SK-MEL-5 (cell line): Measurements from ENCODE around the gene OR2B2. TPM values are rescaled to one million over a fixed set of nuclear protein-coding genes. Genes with fewer than 3 reads are reported as not detected.

Experiments used
- DNase-seq: peaks from one replicate; pipeline ENCODE4 v3.0.0-alpha.2; 2016; ENCODE audit warnings: low read depth, low spot score
- in situ Hi-C: cut with HindIII; loops from 2 replicates; pipeline ENCODE4 v1.10.0; 2016; ENCODE audit warnings: low sequenced_read_pairs, high pct_unique_total_duplicates, low pct_unique_long_range_greater_than_20kb
- total RNA-seq: library from RNA; depleted of rRNA; stranded (reverse); fragments of >200 nt; shearing (Covaris generic); gene quantifications from 2 replicates; pipeline ENCODE4 v1.2.3, GENCODE V29; 2014

Gene OR2B2
- total RNA-seq, 1 experiment from 2014 or later: not detected

GRCh38 chr6:27873021-27873940 is 38.9 kb downstream of the OR2B2 start:
- no peak for DNase-seq
- in situ Hi-C loops: no loop called here

- no peak for DNase-seq
- in situ Hi-C loops: no loop called here
Measured at GRCh38 chr6:27872642-27873020, 39.6 kb downstream of the OR2B2 start.

DNA sequence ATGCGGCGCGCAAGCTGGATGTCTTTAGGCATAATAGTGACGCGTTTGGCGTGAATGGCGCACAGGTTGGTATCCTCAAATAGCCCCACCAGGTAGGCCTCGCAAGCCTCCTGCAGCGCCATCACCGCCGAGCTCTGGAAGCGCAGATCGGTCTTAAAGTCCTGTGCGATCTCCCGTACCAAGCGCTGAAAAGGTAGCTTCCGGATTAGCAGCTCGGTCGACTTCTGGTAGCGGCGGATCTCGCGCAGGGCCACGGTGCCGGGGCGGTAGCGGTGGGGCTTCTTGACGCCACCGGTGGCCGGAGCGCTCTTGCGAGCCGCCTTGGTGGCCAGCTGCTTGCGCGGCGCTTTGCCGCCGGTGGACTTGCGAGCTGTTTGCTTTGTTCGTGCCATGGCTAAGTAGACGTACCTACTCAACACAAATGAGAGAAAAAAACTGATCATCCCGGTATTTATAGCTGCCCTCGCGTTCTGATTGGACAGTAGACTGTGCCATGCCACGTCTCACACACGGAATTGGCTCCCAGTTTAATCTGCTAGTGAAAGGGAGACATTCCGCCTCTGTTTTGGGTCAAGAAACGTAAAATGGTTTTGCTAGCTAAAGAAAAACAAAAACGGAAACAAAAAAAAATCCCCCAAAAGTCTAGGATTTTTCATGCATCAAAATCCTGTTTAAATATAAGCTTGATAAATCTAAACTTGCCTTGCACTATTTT is 40.1 kb downstream of the OR2B2 start:
- in situ Hi-C loops: no loop called here
- DNase-seq: no peak

DNA sequence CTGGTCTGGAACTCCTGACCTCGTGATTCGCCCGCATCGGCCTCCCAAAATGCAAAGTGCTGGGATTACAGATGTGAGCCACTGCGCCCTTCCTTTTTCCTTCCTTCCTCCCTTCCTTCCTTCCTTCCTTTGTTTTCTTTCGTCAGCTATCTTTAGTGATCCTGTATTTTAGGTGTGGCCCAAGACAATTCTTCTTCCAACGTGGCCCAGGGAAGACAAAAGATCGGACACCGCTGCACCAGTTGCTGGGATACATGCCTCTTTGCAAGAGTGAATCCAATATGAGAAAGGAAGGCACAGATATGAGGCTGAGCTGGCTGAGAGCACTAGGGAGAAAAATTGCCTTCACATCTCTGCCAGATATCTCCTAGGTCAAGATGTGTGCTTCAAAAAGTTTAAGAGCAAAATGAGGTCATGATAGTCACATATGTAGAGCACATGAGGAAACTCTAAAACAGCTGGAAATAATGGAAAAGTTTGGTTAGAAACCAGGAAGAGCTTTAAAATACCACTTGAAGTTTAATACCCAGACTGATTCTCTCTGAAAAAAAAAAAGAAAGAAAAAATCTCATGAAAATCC is 41.8 kb downstream of the OR2B2 start:
- no peak for DNase-seq
- in situ Hi-C loops: no loop called here

GRCh38 chr6:27868311-27868710 is 43.9 kb downstream of the OR2B2 start:
- no peak for DNase-seq
- in situ Hi-C loops: no loop called here

DNA sequence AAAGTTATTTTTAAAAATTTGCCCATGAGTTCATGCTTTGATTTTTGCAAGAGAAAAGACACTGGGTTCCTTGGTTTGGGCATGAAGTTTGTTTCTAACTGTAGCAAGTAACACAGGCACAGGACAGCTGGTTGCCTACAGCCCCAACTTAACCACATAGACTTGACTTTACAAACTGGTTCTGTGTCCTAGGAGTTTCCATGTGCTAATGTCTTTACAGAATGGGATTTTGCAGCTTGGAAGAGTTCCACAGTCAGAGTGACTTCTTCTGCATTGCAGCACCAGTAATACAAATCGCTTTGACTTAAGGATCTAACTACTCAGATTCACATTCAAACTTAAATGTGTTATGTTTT is 44.3 kb downstream of the OR2B2 start:
- no peak for DNase-seq
- in situ Hi-C loops: no loop called here

DNA sequence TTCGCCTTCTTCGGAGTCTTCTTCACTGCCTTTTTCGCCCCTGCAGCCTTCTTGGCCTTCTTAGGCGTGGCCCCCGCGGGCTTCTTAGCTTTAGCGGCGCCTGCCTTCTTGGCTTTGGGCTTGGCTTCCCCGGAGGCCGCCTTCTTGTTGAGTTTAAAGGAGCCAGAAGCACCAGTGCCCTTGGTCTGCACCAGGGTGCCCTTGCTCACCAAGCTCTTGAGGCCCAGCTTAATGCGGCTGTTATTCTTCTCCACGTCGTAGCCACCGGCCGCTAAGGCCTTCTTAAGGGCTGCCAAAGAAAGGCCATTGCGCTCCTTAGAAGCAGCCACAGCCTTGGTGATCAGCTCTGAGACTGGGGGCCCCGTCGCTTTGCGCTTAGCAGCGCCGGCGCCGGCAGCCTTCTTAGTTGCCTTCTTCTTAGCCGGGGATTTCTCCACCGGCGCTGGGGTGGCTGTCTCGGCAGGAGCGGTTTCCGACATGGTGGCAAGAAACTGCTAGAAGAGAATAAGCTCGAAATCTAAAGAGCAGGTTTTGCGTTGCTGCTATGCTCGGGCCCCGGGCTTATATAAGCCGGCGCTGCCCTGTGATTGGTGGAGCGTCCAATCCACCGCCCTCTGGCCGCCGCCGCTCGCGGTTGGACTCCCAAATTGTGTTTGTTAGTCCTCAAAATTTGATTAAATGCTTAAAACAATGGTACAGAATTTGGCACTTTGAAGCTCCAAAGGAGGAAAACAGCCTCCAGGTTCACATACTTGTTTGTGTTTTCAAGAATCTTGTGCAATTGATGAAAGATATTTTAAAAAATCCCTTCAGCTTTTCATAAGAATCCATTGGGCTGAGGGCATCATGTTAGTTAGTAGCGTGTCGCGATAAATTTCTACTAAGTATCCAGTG is 44.9 kb downstream of the OR2B2 start:
- peak; percentile 55 for DNase-seq
- in situ Hi-C loops: no loop called here

- in situ Hi-C loops: no loop called here
- peak; percentile 54 for DNase-seq
Measured at GRCh38 chr6:27866357-27867050, 45.7 kb downstream of the OR2B2 start.

DNA sequence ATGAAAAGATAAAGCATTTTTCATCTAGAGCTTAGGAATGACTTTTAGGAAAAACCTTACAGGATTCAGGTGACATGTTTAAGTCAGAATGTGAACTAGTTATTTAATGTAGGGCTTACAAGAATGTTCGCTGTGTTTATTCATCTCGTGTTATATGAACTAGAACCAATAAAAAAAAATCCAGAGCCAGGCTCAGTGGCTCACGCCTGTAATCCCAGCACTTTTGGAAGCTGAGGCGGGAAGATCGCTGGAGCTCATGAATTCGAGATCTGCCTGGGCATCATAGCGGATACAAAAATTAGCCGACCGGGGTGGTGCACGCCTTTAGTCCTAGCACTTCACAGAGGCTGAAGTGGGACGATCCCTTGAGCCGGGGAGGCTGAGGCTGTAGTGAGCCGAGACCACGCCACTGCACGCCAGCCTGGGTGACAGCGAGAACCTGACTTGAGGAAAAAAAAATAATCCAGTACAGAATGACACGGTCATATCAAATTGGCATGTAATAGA is 46.3 kb downstream of the OR2B2 start:
- in situ Hi-C loops: no loop called here
- DNase-seq: peak; percentile 9

DNA sequence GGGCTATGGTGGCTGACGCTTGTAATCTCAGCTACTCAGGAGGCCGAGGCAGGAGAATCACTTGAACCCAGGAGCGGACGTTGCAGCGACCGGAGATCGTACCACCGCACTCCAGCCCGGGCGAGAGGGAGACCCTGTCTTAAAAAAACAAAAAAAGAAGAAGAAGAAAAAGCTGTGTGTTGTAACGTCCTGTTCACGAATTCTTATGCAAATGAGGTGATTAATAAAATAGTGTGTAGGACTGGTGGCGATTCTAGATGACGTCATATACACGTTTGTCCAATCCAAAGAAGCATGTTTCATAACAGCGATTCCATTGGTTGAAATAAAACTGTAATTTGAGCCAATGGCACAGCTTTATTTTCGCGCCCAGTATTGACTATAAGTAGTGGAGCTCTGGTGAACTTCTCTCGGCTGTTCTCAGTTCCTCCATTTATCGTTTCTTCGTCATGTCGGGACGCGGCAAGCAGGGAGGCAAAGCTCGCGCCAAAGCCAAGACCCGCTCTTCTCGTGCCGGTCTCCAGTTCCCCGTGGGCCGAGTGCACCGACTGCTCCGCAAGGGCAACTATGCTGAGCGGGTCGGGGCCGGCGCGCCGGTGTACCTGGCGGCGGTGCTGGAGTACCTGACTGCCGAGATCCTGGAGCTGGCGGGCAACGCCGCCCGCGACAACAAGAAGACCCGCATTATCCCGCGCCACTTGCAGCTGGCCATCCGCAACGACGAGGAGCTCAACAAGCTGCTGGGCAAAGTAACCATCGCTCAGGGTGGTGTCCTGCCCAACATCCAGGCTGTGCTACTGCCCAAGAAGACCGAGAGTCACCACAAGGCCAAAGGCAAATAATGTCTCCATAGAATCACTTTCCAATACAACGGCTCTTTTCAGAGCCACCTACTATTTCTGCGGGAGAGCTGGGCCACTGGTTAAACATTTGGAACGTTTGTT is 47.0 kb downstream of the OR2B2 start:
- in situ Hi-C loops: no loop called here

GRCh38 chr6:27863962-27864905 is 48.0 kb downstream of the OR2B2 start:
- no peak for DNase-seq
- in situ Hi-C loops: no loop called here

More for the DNA sequence above, 47.0 kb downstream of the OR2B2 start:
- DNase-seq: peak; percentile 89

DNA sequence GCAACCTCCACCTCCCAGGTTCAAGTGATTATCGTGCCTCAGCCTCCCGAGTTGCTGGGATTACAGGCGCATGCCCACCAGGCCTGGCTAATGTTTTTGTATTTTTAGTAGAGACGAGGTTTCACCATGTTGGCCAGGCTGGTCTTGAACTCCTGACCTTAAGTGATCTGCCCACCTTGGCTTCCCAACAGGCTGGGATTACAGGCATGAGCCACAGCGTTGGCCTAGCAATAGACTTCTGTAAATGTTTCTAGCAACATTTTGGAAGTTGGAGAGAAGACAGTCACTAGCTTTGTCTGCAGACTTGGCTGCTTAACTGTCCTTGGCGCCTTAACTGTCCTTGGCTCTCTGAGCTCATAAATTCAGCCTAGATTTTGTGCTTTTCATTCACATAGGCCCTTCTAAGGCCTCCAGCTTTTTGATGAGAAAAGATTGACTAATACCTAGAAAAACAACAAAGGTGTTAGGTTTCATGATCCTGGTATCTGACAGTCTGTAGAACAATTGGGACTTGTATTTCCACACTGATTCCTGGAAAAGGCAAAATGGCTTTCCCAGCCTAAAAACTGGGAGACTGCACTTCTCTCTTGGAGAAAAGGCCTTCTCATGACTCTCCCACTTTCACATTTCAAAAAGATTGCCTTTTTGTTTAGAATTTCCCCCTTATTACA is 49.7 kb downstream of the OR2B2 start:
- in situ Hi-C loops: no loop called here
- peak; percentile 48 for DNase-seq

DNA sequence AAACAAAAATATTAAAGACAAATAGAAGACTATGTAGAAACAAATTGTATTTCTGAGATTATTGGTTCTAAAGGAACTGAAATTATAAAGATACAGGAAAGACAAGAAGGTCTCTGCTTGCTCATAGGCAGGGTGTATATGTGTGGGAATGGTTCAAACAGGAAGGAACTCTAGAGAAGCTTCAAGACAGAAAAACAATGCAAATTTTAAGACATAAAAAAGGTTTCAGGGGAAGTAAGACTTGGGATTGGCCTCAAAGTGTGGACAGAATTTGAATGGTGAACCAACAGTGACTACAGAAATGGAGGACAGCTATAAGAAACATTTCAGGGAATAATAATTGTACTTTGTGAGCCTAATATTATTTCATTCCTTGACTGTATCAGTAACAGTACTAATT is 50.3 kb downstream of the OR2B2 start:
- in situ Hi-C loops: no loop called here
- DNase-seq: no peak

DNA sequence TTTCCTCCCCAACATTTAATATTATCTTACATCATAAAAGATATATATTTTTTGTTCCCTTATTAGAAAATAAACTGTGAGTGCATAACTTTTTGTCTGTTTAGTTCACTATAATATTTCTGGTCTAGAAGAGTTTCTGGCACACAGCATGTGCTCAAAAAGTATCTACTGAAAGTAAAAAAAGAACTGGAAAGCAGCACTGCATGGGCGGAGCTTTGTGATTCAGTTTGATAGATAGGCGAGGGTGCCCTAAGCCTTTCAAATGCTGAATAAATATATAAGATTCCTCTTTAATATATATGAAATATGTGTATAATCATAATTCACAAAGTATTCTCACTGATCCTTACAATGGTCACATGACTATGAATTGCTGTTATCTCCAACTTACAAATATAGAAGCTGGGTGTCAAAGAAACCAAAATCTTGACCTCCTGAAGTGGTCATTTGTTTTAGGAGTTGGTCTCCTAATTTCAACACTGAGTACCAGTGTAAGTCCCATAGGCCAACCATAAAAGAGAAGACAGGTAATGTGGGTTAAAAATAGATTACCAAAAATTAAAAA is 50.8 kb downstream of the OR2B2 start:
- DNase-seq: no peak
- in situ Hi-C loops: no loop called here
